ENCODE data around the gene EML3. TPM values are rescaled to one million over a fixed set of nuclear protein-coding genes. Genes with fewer than 3 reads are reported as not detected.
"Not testable (repeated sequence)": the region's sequence is repeated elsewhere in the genome, so short reads cannot be mapped to it uniquely, and the experiment has no call there.

EML3 gene
- total and polyA plus RNA-seq, 2 of the 8 experiments (the other 6 are each of a cell fraction or from before 2014, with no cell fraction given): 19.2 to 29.9 TPM

DNA sequence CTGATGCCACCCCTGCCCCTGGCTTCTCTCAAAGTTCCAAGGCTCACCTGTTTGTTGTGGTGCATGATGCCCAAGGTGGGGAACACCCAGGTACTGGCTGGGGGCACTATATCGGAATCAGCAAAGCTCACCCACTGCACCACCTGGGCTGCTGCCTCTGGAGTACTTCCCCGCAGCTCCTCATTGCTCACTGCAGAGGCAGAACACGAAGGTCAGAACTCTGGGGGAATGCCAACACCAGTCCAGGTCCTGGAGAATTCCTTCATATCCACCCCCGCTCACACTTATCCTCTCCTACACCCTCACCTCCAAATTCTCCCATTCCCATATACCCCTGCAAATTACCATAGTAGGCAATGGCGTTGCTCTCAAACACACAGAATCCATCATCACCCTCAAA lies 41.1 kb downstream of the EML3 start:
- H2BK12ac ChIP-seq (ENCODE audit: low read depth, low read length); H2BK20ac ChIP-seq (ENCODE audit: low read length); H2BK15ac ChIP-seq (ENCODE audit: low read length); H4K5ac ChIP-seq (ENCODE audit: insufficient read length, low read depth, low read length); H2BK5ac ChIP-seq (ENCODE audit: low read depth, low read length); DNase-seq (ENCODE audit: low read depth in 1 of 2, low spot score in 2 of 2); H2BK120ac ChIP-seq (replicated peaks; ENCODE audit: low read depth, low read length); H2AFZ ChIP-seq (ENCODE audit: low read length); H3K18ac ChIP-seq (ENCODE audit: extremely low read depth, low read length); H3K9ac ChIP-seq (replicated peaks in 1 of 4; ENCODE audit: extremely low read depth in 1 of 4, low read depth in 3 of 4, low read length in 3 of 4); H3K79me1 ChIP-seq (ENCODE audit: low read depth, low read length); H2AK5ac ChIP-seq (ENCODE audit: low read depth, low read length); H3K27me3 ChIP-seq (replicated peaks in 1 of 4; ENCODE audit: control insufficient read depth in 3 of 4, extremely low read depth in 1 of 4, insufficient read depth in 3 of 4, low read length in 3 of 4); H3K4ac ChIP-seq (replicated peaks; ENCODE audit: insufficient read length, low read depth, low read length); H4K91ac ChIP-seq (replicated peaks; ENCODE audit: insufficient read length, low read length); H3K23ac ChIP-seq (ENCODE audit: insufficient read length); H3K9me3 ChIP-seq (ENCODE audit: insufficient read depth in 2 of 2, low read depth in 1 of 2, low read length in 1 of 2); FAIRE-seq; H3K14ac ChIP-seq (ENCODE audit: insufficient read length); H3K56ac ChIP-seq (replicated peaks; ENCODE audit: insufficient read length, low read depth, low read length); H4K8ac ChIP-seq (ENCODE audit: extremely low read depth, insufficient read depth, low read length); H3K27ac ChIP-seq (ENCODE audit: low read depth, low read length): not testable (repeated sequence)
- peaks cover 35 to 67% (median 54%) of the 10 kb centered on the region in 4 experiments for H3K36me3 ChIP-seq (ENCODE audit: control insufficient read depth in 2 of 4, insufficient read depth in 4 of 4, low read length in 3 of 4)
- CTCF ChIA-PET (ENCODE audit: partially characterized antibody): interaction anchor here (0.5 to 4.5 kb wide), 4 partner anchors 12 to 602 kb away, joined by 3 to 22 read pairs (median 6); no protein-coding TSS in a partner anchor
- H3K79me2 ChIP-seq (ENCODE audit: control insufficient read depth in 1 of 2, insufficient read depth in 2 of 2, low read length in 2 of 2): peaks cover 0 to 55% of the 10 kb centered on the region in 2 experiments
- POLR2A ChIA-PET (ENCODE audit: partially characterized antibody): interaction anchor here (0.8 to 20.7 kb wide), 4 partner anchors 14 to 147 kb away, joined by 3 to 336 read pairs (median 86); partner anchors contain the start of gene TUT1
- peak overlapping the region in 1 of 4 experiments; percentile 90; a peak in 2 of 8 replicates for H3K4me3 ChIP-seq (ENCODE audit: extremely low read depth in 1 of 4, insufficient read depth in 2 of 4, low read depth in 3 of 4, low read length in 4 of 4)
- H4K20me1 ChIP-seq (replicated peaks in 1 of 2; ENCODE audit: control insufficient read depth in 1 of 2, insufficient read depth in 2 of 2, low read length in 2 of 2): peaks cover 4 to 24% of the 10 kb centered on the region in 2 experiments
- H3K23me2 ChIP-seq (ENCODE audit: low read depth, low read length): peaks cover 13% of the 10 kb centered on the region
- H3K4me1 ChIP-seq (replicated peaks in 1 of 4; ENCODE audit: control insufficient read depth in 3 of 4, insufficient read depth in 4 of 4, low read length in 3 of 4): peaks cover 0 to 11% (median 7%) of the 10 kb centered on the region in 4 experiments; a peak in 4 of 7 replicates
- H3K4me2 ChIP-seq (ENCODE audit: insufficient read depth in 1 of 2, low read depth in 2 of 2, low read length in 2 of 2): peak overlapping the region; percentile 73 to 85; a peak in 1 of 4 replicates
- 95 to 100% methylated on average over 1 to 5 of the region's 5 CpGs for WGBS, 2 experiments (ENCODE audit: extremely low coverage in 1 of 2, insufficient coverage in 1 of 2, insufficient read length in 1 of 2, insufficient replicate concordance in 2 of 2, low coverage in 1 of 2, low lambda C conversion rate in 2 of 2, missing lambda C conversion rate in 1 of 2)
